H9 (cell line): ENCODE measurements around the gene BEST4. TPM values are rescaled to one million over a fixed set of nuclear protein-coding genes. Genes with fewer than 3 reads are reported as not detected.
A peak's percentile ranks its signal among the peaks of the same experiment; 100 is the strongest.

Source experiments
- DNase-seq: peaks from one replicate; pipeline ENCODE4 v3.0.0-alpha.2; 2017
- H2AFZ ChIP-seq: one replicate; pipeline ENCODE4 v1.6.1; 2013; ENCODE audit warnings: mild to moderate bottlenecking, low read length, control low read depth, moderate library complexity
- H2AK5ac ChIP-seq: 2 replicates; pipeline ENCODE4 v1.6.1; 2013; ENCODE audit warnings: low read length, control low read depth, mixed read lengths; ENCODE audit not compliant: insufficient read length
- H2BK120ac ChIP-seq: one replicate; pipeline ENCODE4 v1.6.1; 2013; ENCODE audit warnings: low read depth, mild to moderate bottlenecking, low read length, control low read depth, inconsistent platforms; ENCODE audit not compliant: poor library complexity, severe bottlenecking
- H2BK12ac ChIP-seq: 2 replicates; pipeline ENCODE4 v1.6.1; 2013; ENCODE audit warnings: low read length, control low read depth, mixed read lengths, low read depth; ENCODE audit not compliant: insufficient read length
- H2BK15ac ChIP-seq: 2 replicates; pipeline ENCODE4 v1.6.1; 2013; ENCODE audit warnings: low read depth, low read length, control low read depth
- H2BK20ac ChIP-seq: one replicate; pipeline ENCODE4 v1.6.1; 2013; ENCODE audit warnings: low read depth, mild to moderate bottlenecking, low read length, control low read depth, inconsistent platforms; ENCODE audit not compliant: poor library complexity, severe bottlenecking
- H2BK5ac ChIP-seq: 2 replicates; pipeline ENCODE4 v1.6.1; 2013; ENCODE audit warnings: low read length, control low read depth, mixed read lengths; ENCODE audit not compliant: insufficient read length
- H3K14ac ChIP-seq: 2 replicates; pipeline ENCODE4 v1.6.1; 2013; ENCODE audit warnings: low read length, control low read depth; ENCODE audit not compliant: insufficient read depth
- H3K18ac ChIP-seq: 2 replicates; pipeline ENCODE4 v1.6.1; 2013; ENCODE audit warnings: low read depth, mild to moderate bottlenecking, mixed read lengths, low read length, control low read depth; ENCODE audit not compliant: insufficient read length
- H3K23ac ChIP-seq: 2 replicates; pipeline ENCODE4 v1.6.1; 2013; ENCODE audit warnings: low read length, control low read depth, mixed read lengths, low read depth; ENCODE audit not compliant: insufficient read length
- H3K23me2 ChIP-seq: 2 replicates; pipeline ENCODE4 v1.6.1; 2013; ENCODE audit warnings: low read depth, mild to moderate bottlenecking, mixed read lengths, low read length, control low read depth; ENCODE audit not compliant: insufficient read length, poor library complexity, severe bottlenecking
- H3K27ac ChIP-seq: 2 replicates; pipeline ENCODE4 v1.5.1; 2013; ENCODE audit warnings: low read length, control low read depth, mixed read lengths, low read depth; ENCODE audit not compliant: insufficient read length
- H3K27me3 ChIP-seq: 2 replicates; pipeline ENCODE4 v1.6.1; 2013; ENCODE audit warnings: low read length, control low read depth, inconsistent platforms; ENCODE audit not compliant: insufficient read depth
- H3K4ac ChIP-seq: 2 replicates; pipeline ENCODE4 v1.6.1; 2013; ENCODE audit warnings: low read depth, mild to moderate bottlenecking, control low read depth, inconsistent platforms, low read length, moderate library complexity
- H3K4me1 ChIP-seq: 2 replicates; pipeline ENCODE4 v1.6.1; 2013; ENCODE audit warnings: low read length, control low read depth, inconsistent platforms; ENCODE audit not compliant: insufficient read depth
- H3K4me2 ChIP-seq: 2 replicates; pipeline ENCODE4 v1.6.1; 2013; ENCODE audit warnings: low read length, control low read depth, mixed read lengths; ENCODE audit not compliant: insufficient read length, insufficient read depth
- H3K56ac ChIP-seq: 2 replicates; pipeline ENCODE4 v1.6.1; 2013; ENCODE audit warnings: low read depth, mild to moderate bottlenecking, mixed read lengths, low read length, control low read depth; ENCODE audit not compliant: insufficient read length
- H3K79me1 ChIP-seq: 2 replicates; pipeline ENCODE4 v1.6.1; 2013; ENCODE audit warnings: low read depth, mild to moderate bottlenecking, moderate library complexity, low read length, control low read depth, inconsistent platforms; ENCODE audit not compliant: insufficient read depth, poor library complexity, severe bottlenecking
- H3K79me2 ChIP-seq: 2 replicates; pipeline ENCODE4 v1.6.1; 2013; ENCODE audit warnings: low read length, control low read depth, inconsistent platforms; ENCODE audit not compliant: insufficient read depth
- H3K9ac ChIP-seq: 2 replicates; pipeline ENCODE4 v1.6.1; 2013; ENCODE audit warnings: low read length, control low read depth, mixed read lengths; ENCODE audit not compliant: insufficient read length; ENCODE audit errors: extremely low read depth
- H3K9me3 ChIP-seq: one replicate; pipeline ENCODE4 v1.6.1; 2013; ENCODE audit warnings: low read depth, low read length, inconsistent platforms; ENCODE audit not compliant: control insufficient read depth
- H3T11ph ChIP-seq: one replicate; pipeline ENCODE4 v1.6.1; 2013; ENCODE audit warnings: mild to moderate bottlenecking, low read length, control low read depth, inconsistent platforms
- H4K20me1 ChIP-seq: one replicate; pipeline ENCODE4 v1.6.1; 2013; ENCODE audit not compliant: control insufficient read depth, insufficient read length, insufficient read depth
- H4K5ac ChIP-seq: 2 replicates; pipeline ENCODE4 v1.6.1; 2013; ENCODE audit warnings: low read depth, mild to moderate bottlenecking, mixed read lengths, low read length, control low read depth; ENCODE audit not compliant: insufficient read length
- H4K8ac ChIP-seq: replicated peaks from 2 replicates; pipeline ENCODE4 v1.6.1; 2013; ENCODE audit warnings: low read length, control low read depth, mixed read lengths, low read depth; ENCODE audit not compliant: insufficient read length
- H4K91ac ChIP-seq: 2 replicates; pipeline ENCODE4 v1.6.1; 2013; ENCODE audit warnings: low read depth, mild to moderate bottlenecking, moderate library complexity, mixed read lengths, low read length, control low read depth; ENCODE audit not compliant: insufficient read length
- H3K27ac Mint-ChIP-seq, 3 experiments: 2 replicates in 2 of 3; 3 replicates in 1 of 3; pipeline ENCODE4 v1.8.0; 2020 to 2021; ENCODE audit warnings: mixed read lengths in 3 of 3, mild to moderate bottlenecking in 1 of 3, moderate library complexity in 1 of 3
- H3K27me3 Mint-ChIP-seq: 2 replicates; pipeline ENCODE4 v1.8.0; 2021; ENCODE audit warnings: low read depth, mild to moderate bottlenecking, moderate library complexity, mixed read lengths
- H3K36me3 Mint-ChIP-seq, 3 experiments: 2 replicates in 2 of 3; 3 replicates in 1 of 3; pipeline ENCODE4 v1.8.0; 2020 to 2021; ENCODE audit warnings: low read depth in 3 of 3, mixed read lengths in 3 of 3; ENCODE audit not compliant: insufficient read depth in 1 of 3
- H3K4me1 Mint-ChIP-seq, 2 experiments: 2 replicates each; pipeline ENCODE4 v1.8.0; 2020; ENCODE audit warnings: mixed read lengths in 2 of 2
- H3K4me3 Mint-ChIP-seq, 2 experiments: 2 replicates in 1 of 2; 3 replicates in 1 of 2; pipeline ENCODE4 v1.8.0; 2020 to 2021; ENCODE audit warnings: mild to moderate bottlenecking in 2 of 2, mixed read lengths in 2 of 2, moderate library complexity in 1 of 2
- H3K9me3 Mint-ChIP-seq, 2 experiments: 2 replicates in 1 of 2; 3 replicates in 1 of 2; pipeline ENCODE4 v1.8.0; 2020; ENCODE audit warnings: mild to moderate bottlenecking in 2 of 2, mixed read lengths in 2 of 2, moderate library complexity in 1 of 2
- WGBS: extraction: QIAGEN DNeasy Blood & Tissue Kit; methylation state at CpG from one replicate; pipeline ENCODE4 v1.1.7; 2013; ENCODE audit warnings: missing lambda C conversion rate, low lambda C conversion rate, mixed read lengths; ENCODE audit not compliant: insufficient read length; ENCODE audit errors: extremely low coverage; 5-methylcytosine and 5-hydroxymethylcytosine counted together
- total RNA-seq: library from RNA; stranded (reverse); gene quantifications from 2 replicates; pipeline ENCODE4 v1.2.1, GENCODE V29; 2021
- TF ChIP-seq, protein P1 (sequence below): fragments of 200-600 bp; sonication (generic); conservative IDR thresholded peaks from 3 replicates; pipeline ENCODE4 v1.8.0; 2021; ENCODE audit warnings: antibody characterized with exemption, mild to moderate bottlenecking

BEST4 gene
- total RNA-seq, 1 experiment from 2014 or later = 1.1 TPM

DNA sequence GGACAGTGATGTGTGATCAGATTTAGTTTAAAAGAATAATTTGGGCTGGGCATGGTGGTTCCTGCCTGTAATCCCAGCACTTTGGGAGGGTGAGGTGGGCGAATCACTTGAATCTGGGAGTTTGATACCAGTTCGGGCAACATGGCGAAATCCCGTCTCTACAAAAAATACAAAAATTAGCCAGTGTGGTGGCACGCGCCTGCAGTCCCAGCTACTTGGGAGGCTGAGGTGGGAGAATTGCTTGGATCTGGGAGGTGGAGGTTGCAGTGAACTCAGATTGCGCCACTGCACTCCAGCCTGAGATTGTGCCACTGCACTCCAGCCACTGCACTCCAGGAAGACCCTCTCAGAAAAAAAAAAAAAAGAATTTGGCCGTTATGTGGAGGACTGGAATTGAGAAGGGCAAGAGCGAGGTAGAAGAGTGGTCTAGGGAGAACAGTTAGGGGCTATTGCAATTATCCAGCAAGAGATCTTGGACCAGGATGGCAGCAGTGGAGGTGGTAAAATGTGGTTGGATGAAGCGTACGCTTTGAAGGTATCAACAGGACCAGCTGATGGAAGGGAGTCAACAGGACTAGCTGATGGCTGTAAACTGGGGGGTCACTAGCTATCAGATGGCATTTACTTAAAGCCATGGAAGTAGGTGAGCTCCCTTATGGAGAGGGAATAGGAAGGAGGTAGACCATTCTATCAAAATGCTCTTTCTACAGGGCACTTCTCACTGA, 30.0 kb upstream of the BEST4 start:
- Histone ChIP-seq H3K18ac (no peak overlapping the region), H2BK20ac (no peak overlapping the region), H3K27ac (no peak overlapping the region), H2BK12ac (no peak overlapping the region), H3K4ac (no peak overlapping the region), H3K9me3 (no peaks in the 10 kb centered on the region), H3K27me3 (no peaks in the 10 kb centered on the region), H2AK5ac (no peak overlapping the region), H3K23me2 (peaks cover 12% of the 10 kb centered on the region), H2BK5ac (no peak overlapping the region), H4K8ac (no peak overlapping the region), H4K5ac (no peak overlapping the region), H3K14ac (no peak overlapping the region), H3K23ac (no peak overlapping the region), H3K56ac (no peak overlapping the region), H3K4me1 (no peaks in the 10 kb centered on the region; the same call in 1 of the 2 replicates), H3K4me2 (no peak overlapping the region), H3T11ph (no peak overlapping the region), H2AFZ (no peak overlapping the region), H4K20me1 (no peaks in the 10 kb centered on the region), H2BK120ac (no peak overlapping the region), H3K79me1 (no peaks in the 10 kb centered on the region), H4K91ac (no peak overlapping the region), H3K9ac (no peak overlapping the region), H2BK15ac (no peak overlapping the region), H3K79me2 (no peaks in the 10 kb centered on the region)
- TF ChIP-seq, protein P1, sequence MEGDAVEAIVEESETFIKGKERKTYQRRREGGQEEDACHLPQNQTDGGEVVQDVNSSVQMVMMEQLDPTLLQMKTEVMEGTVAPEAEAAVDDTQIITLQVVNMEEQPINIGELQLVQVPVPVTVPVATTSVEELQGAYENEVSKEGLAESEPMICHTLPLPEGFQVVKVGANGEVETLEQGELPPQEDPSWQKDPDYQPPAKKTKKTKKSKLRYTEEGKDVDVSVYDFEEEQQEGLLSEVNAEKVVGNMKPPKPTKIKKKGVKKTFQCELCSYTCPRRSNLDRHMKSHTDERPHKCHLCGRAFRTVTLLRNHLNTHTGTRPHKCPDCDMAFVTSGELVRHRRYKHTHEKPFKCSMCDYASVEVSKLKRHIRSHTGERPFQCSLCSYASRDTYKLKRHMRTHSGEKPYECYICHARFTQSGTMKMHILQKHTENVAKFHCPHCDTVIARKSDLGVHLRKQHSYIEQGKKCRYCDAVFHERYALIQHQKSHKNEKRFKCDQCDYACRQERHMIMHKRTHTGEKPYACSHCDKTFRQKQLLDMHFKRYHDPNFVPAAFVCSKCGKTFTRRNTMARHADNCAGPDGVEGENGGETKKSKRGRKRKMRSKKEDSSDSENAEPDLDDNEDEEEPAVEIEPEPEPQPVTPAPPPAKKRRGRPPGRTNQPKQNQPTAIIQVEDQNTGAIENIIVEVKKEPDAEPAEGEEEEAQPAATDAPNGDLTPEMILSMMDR = no peak
- Mint-ChIP-seq H3K27ac (peak overlapping the region in 1 of 3 experiments; percentile 1; a peak in 2 of 7 replicates), H3K36me3 (peaks cover 0 to 5% (median 2%) of the 10 kb centered on the region in 3 experiments; a peak in 2 of 7 replicates), H3K4me1 (peaks cover 24 to 33% of the 10 kb centered on the region in 2 experiments), H3K9me3 (no peaks in the 10 kb centered on the region; a peak in 1 of 5 replicates), H3K4me3 (0 out of 5 replicates have a peak overlapping the region, but pooled peaks of 1 of the 2 experiments have one; percentile 30), H3K27me3 (no peaks in the 10 kb centered on the region)
- WGBS = no CpG with 5 or more reads among the region's 11 CpGs
- DNase-seq = no peak
